ENCODE measurements around the gene C11orf68.
A peak's percentile ranks its signal among the peaks of the same experiment; 100 is the strongest.

Gene C11orf68

GRCh38 chr11:65918211-65919140 lies at the start of gene C11orf68:
Gene C11orf68, minus strand, starts transcription at chr11:65919062. Its CDS starts 31 bp downstream, at chr11:65919031.
- no peak for DNase-seq (ENCODE audit: low read depth)
- no peak for TF ChIP-seq CTCF (conservative IDR thresholded peaks at IDR 0.05; ENCODE audit: low read depth, low read length)
- peak within 1 kb of the TSS; percentile 84 for H3K4me3 ChIP-seq (ENCODE audit: low read length)

GRCh38 chr11:65967329-65967934 lies 48.6 kb upstream of the C11orf68 start:
- no peak for DNase-seq (ENCODE audit: low read depth)
- TF ChIP-seq CTCF (conservative IDR thresholded peaks at IDR 0.05; ENCODE audit: low read depth, low read length) = no peak
- H3K4me3 ChIP-seq (ENCODE audit: low read length) = no peak overlapping the region

GRCh38 chr11:65965986-65966762 lies 47.3 kb upstream of the C11orf68 start:
- H3K4me3 ChIP-seq (ENCODE audit: low read length) = no peak overlapping the region
- no peak for TF ChIP-seq CTCF (conservative IDR thresholded peaks at IDR 0.05; ENCODE audit: low read depth, low read length)
- no peak for DNase-seq (ENCODE audit: low read depth)

GRCh38 chr11:65964906-65965305 lies 46.0 kb upstream of the C11orf68 start:
- H3K4me3 ChIP-seq (ENCODE audit: low read length) = no peak overlapping the region
- TF ChIP-seq CTCF (conservative IDR thresholded peaks at IDR 0.05; ENCODE audit: low read depth, low read length) = no peak
- no peak for DNase-seq (ENCODE audit: low read depth)

GRCh38 chr11:65962141-65962564 lies 43.3 kb upstream of the C11orf68 start:
- peak overlapping the region; percentile 87 for H3K4me3 ChIP-seq (ENCODE audit: low read length)
- TF ChIP-seq CTCF (conservative IDR thresholded peaks at IDR 0.05; ENCODE audit: low read depth, low read length) = no peak
- no peak for DNase-seq (ENCODE audit: low read depth)

- peak within 1 kb of the TSS; percentile 87 for H3K4me3 ChIP-seq (ENCODE audit: low read length)
- DNase-seq (ENCODE audit: low read depth) = peak; percentile 92
- TF ChIP-seq CTCF (conservative IDR thresholded peaks at IDR 0.05; ENCODE audit: low read depth, low read length) = no peak
Observed at GRCh38 chr11:65961267-65962140, 42.6 kb upstream of the C11orf68 start, which contains the start of gene SART1. Gene SART1, plus strand, starts transcription at chr11:65961734. Its CDS starts 47 bp downstream, at chr11:65961781.
